ENCODE data around the gene XYLT2. TPM values are rescaled to one million over a fixed set of nuclear protein-coding genes. Genes with fewer than 3 reads are reported as not detected.

The XYLT2 gene
- total and polyA plus RNA-seq, 2 of the 8 experiments (the other 6 are each of a cell fraction or from before 2014, with no cell fraction given), result 28.0 to 29.9 TPM

DNA sequence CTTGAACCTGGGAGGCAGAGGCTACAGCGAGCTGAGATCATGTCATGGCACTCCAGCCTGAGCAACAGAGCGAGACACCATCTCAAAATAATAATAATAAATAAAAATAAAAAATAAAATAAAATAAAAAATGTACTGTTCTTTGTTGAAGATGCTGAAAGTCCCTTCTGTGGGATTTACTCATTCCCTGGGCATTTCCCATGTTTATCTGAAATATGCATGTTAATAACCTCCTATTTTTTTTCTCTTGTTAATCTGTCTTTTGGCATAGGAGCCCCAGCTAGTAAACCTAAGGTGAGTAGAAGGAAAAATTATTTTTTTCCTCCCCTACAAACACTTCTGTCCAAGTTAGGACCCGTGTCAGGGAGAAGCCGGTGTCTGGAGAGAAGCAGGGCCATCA is 37.3 kb upstream of the XYLT2 start (continued):
- TF ChIP-seq, protein P1, sequence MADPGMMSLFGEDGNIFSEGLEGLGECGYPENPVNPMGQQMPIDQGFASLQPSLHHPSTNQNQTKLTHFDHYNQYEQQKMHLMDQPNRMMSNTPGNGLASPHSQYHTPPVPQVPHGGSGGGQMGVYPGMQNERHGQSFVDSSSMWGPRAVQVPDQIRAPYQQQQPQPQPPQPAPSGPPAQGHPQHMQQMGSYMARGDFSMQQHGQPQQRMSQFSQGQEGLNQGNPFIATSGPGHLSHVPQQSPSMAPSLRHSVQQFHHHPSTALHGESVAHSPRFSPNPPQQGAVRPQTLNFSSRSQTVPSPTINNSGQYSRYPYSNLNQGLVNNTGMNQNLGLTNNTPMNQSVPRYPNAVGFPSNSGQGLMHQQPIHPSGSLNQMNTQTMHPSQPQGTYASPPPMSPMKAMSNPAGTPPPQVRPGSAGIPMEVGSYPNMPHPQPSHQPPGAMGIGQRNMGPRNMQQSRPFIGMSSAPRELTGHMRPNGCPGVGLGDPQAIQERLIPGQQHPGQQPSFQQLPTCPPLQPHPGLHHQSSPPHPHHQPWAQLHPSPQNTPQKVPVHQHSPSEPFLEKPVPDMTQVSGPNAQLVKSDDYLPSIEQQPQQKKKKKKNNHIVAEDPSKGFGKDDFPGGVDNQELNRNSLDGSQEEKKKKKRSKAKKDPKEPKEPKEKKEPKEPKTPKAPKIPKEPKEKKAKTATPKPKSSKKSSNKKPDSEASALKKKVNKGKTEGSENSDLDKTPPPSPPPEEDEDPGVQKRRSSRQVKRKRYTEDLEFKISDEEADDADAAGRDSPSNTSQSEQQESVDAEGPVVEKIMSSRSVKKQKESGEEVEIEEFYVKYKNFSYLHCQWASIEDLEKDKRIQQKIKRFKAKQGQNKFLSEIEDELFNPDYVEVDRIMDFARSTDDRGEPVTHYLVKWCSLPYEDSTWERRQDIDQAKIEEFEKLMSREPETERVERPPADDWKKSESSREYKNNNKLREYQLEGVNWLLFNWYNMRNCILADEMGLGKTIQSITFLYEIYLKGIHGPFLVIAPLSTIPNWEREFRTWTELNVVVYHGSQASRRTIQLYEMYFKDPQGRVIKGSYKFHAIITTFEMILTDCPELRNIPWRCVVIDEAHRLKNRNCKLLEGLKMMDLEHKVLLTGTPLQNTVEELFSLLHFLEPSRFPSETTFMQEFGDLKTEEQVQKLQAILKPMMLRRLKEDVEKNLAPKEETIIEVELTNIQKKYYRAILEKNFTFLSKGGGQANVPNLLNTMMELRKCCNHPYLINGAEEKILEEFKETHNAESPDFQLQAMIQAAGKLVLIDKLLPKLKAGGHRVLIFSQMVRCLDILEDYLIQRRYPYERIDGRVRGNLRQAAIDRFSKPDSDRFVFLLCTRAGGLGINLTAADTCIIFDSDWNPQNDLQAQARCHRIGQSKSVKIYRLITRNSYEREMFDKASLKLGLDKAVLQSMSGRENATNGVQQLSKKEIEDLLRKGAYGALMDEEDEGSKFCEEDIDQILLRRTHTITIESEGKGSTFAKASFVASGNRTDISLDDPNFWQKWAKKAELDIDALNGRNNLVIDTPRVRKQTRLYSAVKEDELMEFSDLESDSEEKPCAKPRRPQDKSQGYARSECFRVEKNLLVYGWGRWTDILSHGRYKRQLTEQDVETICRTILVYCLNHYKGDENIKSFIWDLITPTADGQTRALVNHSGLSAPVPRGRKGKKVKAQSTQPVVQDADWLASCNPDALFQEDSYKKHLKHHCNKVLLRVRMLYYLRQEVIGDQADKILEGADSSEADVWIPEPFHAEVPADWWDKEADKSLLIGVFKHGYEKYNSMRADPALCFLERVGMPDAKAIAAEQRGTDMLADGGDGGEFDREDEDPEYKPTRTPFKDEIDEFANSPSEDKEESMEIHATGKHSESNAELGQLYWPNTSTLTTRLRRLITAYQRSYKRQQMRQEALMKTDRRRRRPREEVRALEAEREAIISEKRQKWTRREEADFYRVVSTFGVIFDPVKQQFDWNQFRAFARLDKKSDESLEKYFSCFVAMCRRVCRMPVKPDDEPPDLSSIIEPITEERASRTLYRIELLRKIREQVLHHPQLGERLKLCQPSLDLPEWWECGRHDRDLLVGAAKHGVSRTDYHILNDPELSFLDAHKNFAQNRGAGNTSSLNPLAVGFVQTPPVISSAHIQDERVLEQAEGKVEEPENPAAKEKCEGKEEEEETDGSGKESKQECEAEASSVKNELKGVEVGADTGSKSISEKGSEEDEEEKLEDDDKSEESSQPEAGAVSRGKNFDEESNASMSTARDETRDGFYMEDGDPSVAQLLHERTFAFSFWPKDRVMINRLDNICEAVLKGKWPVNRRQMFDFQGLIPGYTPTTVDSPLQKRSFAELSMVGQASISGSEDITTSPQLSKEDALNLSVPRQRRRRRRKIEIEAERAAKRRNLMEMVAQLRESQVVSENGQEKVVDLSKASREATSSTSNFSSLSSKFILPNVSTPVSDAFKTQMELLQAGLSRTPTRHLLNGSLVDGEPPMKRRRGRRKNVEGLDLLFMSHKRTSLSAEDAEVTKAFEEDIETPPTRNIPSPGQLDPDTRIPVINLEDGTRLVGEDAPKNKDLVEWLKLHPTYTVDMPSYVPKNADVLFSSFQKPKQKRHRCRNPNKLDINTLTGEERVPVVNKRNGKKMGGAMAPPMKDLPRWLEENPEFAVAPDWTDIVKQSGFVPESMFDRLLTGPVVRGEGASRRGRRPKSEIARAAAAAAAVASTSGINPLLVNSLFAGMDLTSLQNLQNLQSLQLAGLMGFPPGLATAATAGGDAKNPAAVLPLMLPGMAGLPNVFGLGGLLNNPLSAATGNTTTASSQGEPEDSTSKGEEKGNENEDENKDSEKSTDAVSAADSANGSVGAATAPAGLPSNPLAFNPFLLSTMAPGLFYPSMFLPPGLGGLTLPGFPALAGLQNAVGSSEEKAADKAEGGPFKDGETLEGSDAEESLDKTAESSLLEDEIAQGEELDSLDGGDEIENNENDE (IDR thresholded peaks at IDR 0.05; ENCODE audit: insufficient replicate concordance, low read length), result no peak
- TF ChIP-seq SAP30 (IDR thresholded peaks at IDR 0.05; ENCODE audit: insufficient read depth, insufficient replicate concordance, low read length), result no peak
- TF ChIP-seq, protein P2, sequence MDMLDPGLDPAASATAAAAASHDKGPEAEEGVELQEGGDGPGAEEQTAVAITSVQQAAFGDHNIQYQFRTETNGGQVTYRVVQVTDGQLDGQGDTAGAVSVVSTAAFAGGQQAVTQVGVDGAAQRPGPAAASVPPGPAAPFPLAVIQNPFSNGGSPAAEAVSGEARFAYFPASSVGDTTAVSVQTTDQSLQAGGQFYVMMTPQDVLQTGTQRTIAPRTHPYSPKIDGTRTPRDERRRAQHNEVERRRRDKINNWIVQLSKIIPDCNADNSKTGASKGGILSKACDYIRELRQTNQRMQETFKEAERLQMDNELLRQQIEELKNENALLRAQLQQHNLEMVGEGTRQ (IDR thresholded peaks at IDR 0.05; ENCODE audit: low read length), result no peak
- no peak for TF ChIP-seq CHD2 (IDR thresholded peaks at IDR 0.05; ENCODE audit: low read length)
- TF ChIP-seq HDAC6 (IDR thresholded peaks at IDR 0.05; ENCODE audit: low read depth, low read length), result no peak
- TF ChIP-seq RBBP5 (IDR thresholded peaks at IDR 0.05; ENCODE audit: borderline replicate concordance, low read depth, low read length), result no peak
- no peak for TF ChIP-seq RNF2 (IDR thresholded peaks at IDR 0.05; ENCODE audit: borderline replicate concordance, low read depth, low read length, missing control alignments, poor library complexity, severe bottlenecking)
- TF ChIP-seq SIX5 (IDR thresholded peaks at IDR 0.05; ENCODE audit: low read depth, low read length), result no peak
